ENCODE data around the gene ARL2. TPM values are rescaled to one million over a fixed set of nuclear protein-coding genes. Genes with fewer than 3 reads are reported as not detected.

Gene ARL2
- total RNA-seq, 1 experiment from 2014 or later, result 107 TPM

GRCh38 chr11:65063532-65063931 lies 49.6 kb downstream of the ARL2 start:
- DNase-seq (no peak), ATAC-seq (no peak)
- CTCF ChIA-PET, result no interaction called here
- Histone ChIP-seq H3K9ac (ENCODE audit: low read length) (no peak overlapping the region), H3K4me1 (ENCODE audit: insufficient read depth, low read length) (no peaks in the 10 kb centered on the region), H3F3A (ENCODE audit: low read length, unreplicated experiment) (no peaks in the 10 kb centered on the region), H3K9me2 (replicated peaks; ENCODE audit: low read length) (no peaks in the 10 kb centered on the region), H3K27ac (ENCODE audit: low read length) (no peak overlapping the region), H3K79me2 (ENCODE audit: low read length) (no peaks in the 10 kb centered on the region), H3K4me2 (ENCODE audit: low read length) (no peak overlapping the region), H3K27me3 (ENCODE audit: low read length) (no peaks in the 10 kb centered on the region), H4K20me1 (ENCODE audit: low read length) (no peaks in the 10 kb centered on the region), H3K4me3 (ENCODE audit: low read length) (no peak overlapping the region), H2AFZ (ENCODE audit: low read length) (no peak overlapping the region), H3K36me3 (ENCODE audit: low read depth, low read length) (no peaks in the 10 kb centered on the region), H3K9me3 (ENCODE audit: low read length) (no peaks in the 10 kb centered on the region)
- TF ChIP-seq EZH2phosphoT487 (IDR thresholded peaks at IDR 0.05; ENCODE audit: borderline replicate concordance, low read length), result no peak
- TF ChIP-seq CTCF (conservative IDR thresholded peaks at IDR 0.05; ENCODE audit: low read depth, low read length), result no peak
- TF ChIP-seq EZH2 (IDR thresholded peaks at IDR 0.05; ENCODE audit: low read length, unreplicated experiment), result no peak
- no TSS peak for BruUV-seq (replicated peaks)
- intact Hi-C loops (cut with micrococcal nuclease), result no loop called here
- POLR2A ChIA-PET (ENCODE audit: unreplicated experiment), result no interaction called here

GRCh38 chr11:65064847-65065240 lies 50.9 kb downstream of the ARL2 start:
- Histone ChIP-seq H3K9me2 (replicated peaks; ENCODE audit: low read length) (no peaks in the 10 kb centered on the region), H3K36me3 (ENCODE audit: low read depth, low read length) (no peaks in the 10 kb centered on the region), H3K27ac (ENCODE audit: low read length) (no peak overlapping the region), H3K4me3 (ENCODE audit: low read length) (no peak overlapping the region), H3K4me2 (ENCODE audit: low read length) (no peak overlapping the region), H4K20me1 (ENCODE audit: low read length) (no peaks in the 10 kb centered on the region), H3K79me2 (ENCODE audit: low read length) (no peaks in the 10 kb centered on the region), H3K9ac (ENCODE audit: low read length) (no peak overlapping the region), H3K4me1 (ENCODE audit: insufficient read depth, low read length) (no peaks in the 10 kb centered on the region), H3K27me3 (ENCODE audit: low read length) (no peaks in the 10 kb centered on the region), H3K9me3 (ENCODE audit: low read length) (no peaks in the 10 kb centered on the region), H3F3A (ENCODE audit: low read length, unreplicated experiment) (no peaks in the 10 kb centered on the region), H2AFZ (ENCODE audit: low read length) (no peak overlapping the region)
- intact Hi-C loops (cut with micrococcal nuclease), result no loop called here
- TF ChIP-seq EZH2 (IDR thresholded peaks at IDR 0.05; ENCODE audit: low read length, unreplicated experiment) (no peak), CTCF (conservative IDR thresholded peaks at IDR 0.05; ENCODE audit: low read depth, low read length) (no peak), EZH2phosphoT487 (IDR thresholded peaks at IDR 0.05; ENCODE audit: borderline replicate concordance, low read length) (no peak)
- ATAC-seq, result no peak
- no peak for DNase-seq
- POLR2A ChIA-PET (ENCODE audit: unreplicated experiment), result no interaction called here
- CTCF ChIA-PET, result no interaction called here
- no TSS peak for BruUV-seq (replicated peaks)

- H4K20me1 ChIP-seq (ENCODE audit: low read length), result no peaks in the 10 kb centered on the region
- H3K27me3 ChIP-seq (ENCODE audit: low read length), result no peaks in the 10 kb centered on the region
- DNase-seq, result no peak
- POLR2A ChIA-PET (ENCODE audit: unreplicated experiment), result no interaction called here
- H2AFZ ChIP-seq (ENCODE audit: low read length), result no peak overlapping the region
- CTCF ChIA-PET, result no interaction called here
- no peak for ATAC-seq
- no peaks in the 10 kb centered on the region for H3K79me2 ChIP-seq (ENCODE audit: low read length)
- no peak overlapping the region for H3K27ac ChIP-seq (ENCODE audit: low read length)
- H3F3A ChIP-seq (ENCODE audit: low read length, unreplicated experiment), result no peaks in the 10 kb centered on the region
- H3K9ac ChIP-seq (ENCODE audit: low read length), result no peak overlapping the region
- H3K36me3 ChIP-seq (ENCODE audit: low read depth, low read length), result no peaks in the 10 kb centered on the region
- TF ChIP-seq EZH2phosphoT487 (IDR thresholded peaks at IDR 0.05; ENCODE audit: borderline replicate concordance, low read length) (no peak), EZH2 (IDR thresholded peaks at IDR 0.05; ENCODE audit: low read length, unreplicated experiment) (no peak), CTCF (conservative IDR thresholded peaks at IDR 0.05; ENCODE audit: low read depth, low read length) (no peak)
- no TSS peak for BruUV-seq (replicated peaks)
- H3K4me3 ChIP-seq (ENCODE audit: low read length), result no peak overlapping the region
- no peaks in the 10 kb centered on the region for H3K9me2 ChIP-seq (replicated peaks; ENCODE audit: low read length)
- H3K4me1 ChIP-seq (ENCODE audit: insufficient read depth, low read length), result no peaks in the 10 kb centered on the region
- H3K9me3 ChIP-seq (ENCODE audit: low read length), result no peaks in the 10 kb centered on the region
- no peak overlapping the region for H3K4me2 ChIP-seq (ENCODE audit: low read length)
- intact Hi-C loops (cut with micrococcal nuclease), result no loop called here
These were observed 51.9 kb downstream of the ARL2 start for GRCh38 chr11:65065851-65066250.

Data from PC-3 (cell line).